GM21576 (cell line): Measurements from ENCODE around the gene LDLRAD4.

Experiments used
- ATAC-seq: cut with Tn5 transposase; IDR thresholded peaks from one replicate; pipeline ENCODE4 v1.9.1; 2021; ENCODE audit warnings: mild to moderate bottlenecking, moderate library complexity; ENCODE audit not compliant: unreplicated experiment

LDLRAD4 gene

GRCh38 chr18:13399511-13399910 is 181.0 kb downstream of the LDLRAD4 start:
- no peak for ATAC-seq

DNA sequence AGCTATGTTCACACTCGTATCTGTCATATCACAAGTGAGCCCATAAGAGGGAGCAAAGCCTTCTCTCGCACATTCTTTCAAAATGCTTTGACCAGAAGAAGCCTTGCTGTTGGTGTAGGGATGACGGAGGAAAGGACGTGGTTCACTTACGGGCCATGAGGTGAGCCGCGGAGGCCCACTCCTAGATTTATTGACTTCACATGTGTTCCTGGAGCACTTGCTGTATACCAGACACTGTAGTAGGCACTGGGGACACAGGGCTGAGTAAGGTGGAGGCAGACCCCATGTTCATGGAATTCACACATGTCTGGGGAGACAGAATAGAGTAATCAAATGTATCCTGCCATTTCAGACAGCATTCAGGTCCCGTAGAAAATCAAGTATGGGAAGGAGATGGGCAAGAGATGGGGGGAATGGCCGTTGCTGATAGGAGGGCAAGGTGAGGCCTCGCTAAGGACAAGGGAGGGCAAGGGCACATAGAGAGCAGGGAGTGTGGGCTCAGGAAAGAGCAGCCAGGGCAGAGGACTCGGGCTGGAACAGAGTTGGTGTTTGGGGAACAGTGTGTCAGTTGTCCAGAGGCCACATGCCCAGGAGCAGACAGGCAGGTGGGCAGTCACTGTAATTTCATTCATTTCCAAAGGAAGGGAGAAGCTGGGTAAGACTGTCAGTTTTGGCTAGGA is 182.2 kb downstream of the LDLRAD4 start:
- ATAC-seq = no peak

DNA sequence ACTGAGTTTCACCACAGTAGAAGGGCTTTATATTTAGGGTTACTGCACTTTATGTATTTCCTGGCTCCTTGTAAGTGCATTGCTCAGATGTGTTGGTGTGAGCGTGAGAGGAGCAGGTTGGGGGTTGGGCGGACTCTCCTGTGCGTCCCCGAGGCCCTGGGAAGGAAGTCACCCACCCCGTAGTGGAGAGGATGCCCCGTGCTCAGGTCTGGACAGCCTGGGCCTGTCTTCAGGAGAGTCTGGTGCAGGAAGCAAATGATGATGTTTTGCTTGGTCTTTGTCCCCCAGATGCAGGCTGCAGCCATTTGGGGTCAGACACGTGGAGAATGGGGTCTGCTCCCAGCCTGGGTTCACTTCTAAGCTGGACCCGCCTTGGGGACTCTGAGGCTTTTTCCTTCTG is 182.8 kb downstream of the LDLRAD4 start:
- no peak for ATAC-seq

- no peak for ATAC-seq
Observed at GRCh38 chr18:13401826-13402225, 183.3 kb downstream of the LDLRAD4 start.

- no peak for ATAC-seq
Observed at GRCh38 chr18:13403786-13404549, 185.4 kb downstream of the LDLRAD4 start.

DNA sequence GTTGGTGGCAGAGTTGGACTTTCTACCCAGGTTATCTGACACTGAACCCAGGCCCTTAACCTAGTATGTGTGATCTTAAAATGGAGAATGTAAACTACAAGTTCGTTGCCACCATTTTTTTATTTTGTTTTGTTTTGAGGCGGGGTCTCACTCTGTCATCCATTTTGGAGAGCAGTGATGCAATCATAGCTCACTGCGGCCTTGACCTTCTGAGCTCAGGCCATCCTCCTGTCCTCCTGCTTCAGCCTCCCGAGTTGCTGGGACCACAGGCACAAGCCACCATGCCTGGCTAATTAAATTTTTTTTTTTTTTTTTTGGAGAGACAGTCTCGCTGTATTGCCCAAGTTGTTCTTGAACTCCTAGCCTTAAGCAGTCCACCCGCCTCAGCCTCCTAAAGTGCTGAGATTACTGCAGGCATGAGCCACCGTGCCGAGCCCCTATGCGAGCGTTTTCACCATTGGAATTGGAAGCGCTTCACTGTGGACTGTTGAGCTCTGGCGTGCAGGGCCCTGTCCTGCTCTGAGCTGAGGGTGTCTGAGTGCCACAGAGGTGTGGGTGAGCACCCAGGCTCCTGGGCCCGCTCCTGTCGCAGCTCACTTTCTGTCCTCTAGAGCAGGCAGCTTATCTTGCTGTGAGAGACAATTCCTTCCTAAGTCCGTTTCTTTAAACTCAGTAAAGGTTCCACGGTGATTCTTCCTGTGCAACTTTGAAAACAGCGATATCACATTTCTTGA is 186.9 kb downstream of the LDLRAD4 start:
- ATAC-seq = no peak

DNA sequence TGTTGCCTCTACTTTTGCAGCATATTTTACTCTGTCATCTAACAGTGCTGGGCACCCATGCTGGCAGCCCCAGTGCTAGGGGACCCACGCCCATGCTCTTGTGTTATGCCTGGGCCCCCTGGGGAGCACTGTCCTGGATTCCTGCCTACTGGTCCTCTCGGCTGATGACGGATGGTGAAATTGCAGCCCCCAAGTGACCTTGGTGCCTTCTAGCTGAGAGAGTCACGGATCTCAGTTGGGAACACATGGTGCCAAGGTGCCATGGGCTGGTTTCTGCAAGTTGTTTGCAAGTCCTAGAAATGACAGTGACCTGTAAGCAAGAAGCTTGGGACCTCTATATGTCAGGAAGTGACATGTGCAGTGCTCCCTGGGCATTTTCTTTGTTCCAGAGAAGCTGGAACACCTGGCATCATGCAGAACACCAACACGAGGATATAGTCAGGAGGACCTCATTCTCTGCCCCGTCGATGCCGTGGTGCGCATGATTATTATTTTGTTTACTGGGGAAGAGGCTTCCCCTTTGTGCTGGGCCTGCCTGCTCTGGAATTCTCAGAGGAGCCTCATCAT is 187.6 kb downstream of the LDLRAD4 start:
- ATAC-seq = no peak

DNA sequence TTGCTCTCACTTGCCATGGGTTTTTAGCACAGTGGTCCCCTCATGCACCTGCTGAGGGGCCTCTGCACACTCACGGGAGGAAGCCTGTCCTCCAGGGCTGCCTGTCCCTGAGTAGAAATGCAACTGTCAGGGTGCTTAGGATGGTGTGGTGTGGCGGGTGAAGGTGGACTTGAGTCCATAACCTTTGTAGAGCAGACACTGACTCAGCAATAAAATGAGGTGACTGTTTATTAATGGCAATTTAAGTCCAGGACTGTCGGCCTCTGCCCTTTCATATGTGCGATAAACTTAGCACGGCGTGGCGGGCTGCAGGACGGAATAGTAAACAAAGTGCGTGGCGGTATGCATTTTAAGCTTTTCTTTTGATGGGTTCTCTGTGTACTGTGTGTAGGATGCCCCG is 188.2 kb downstream of the LDLRAD4 start:
- ATAC-seq = no peak

DNA sequence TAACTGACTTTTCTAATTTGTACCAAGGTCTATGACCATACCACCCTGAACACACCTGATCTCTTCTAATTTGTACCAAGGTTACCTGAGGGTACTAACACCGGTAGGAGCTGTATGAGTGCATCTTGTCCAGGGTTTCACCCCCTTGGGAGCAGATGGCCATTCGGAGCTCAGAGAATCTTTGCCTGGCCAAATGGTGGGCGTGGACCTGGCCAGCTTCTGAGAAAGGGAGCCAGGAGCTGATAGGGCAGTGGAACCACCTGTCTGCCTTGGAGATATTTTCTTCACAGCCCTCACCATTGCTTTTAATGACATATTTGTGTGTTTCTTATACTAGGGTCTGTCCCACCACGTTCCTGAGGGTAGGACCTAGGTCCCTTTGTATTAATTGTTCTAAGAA is 188.9 kb downstream of the LDLRAD4 start:
- ATAC-seq = no peak

GRCh38 chr18:13409026-13409425 is 190.5 kb downstream of the LDLRAD4 start:
- ATAC-seq = no peak

- ATAC-seq = no peak
Observed at GRCh38 chr18:13409997-13410396, 191.4 kb downstream of the LDLRAD4 start.

GRCh38 chr18:13410471-13410870 is 191.9 kb downstream of the LDLRAD4 start:
- ATAC-seq = no peak

DNA sequence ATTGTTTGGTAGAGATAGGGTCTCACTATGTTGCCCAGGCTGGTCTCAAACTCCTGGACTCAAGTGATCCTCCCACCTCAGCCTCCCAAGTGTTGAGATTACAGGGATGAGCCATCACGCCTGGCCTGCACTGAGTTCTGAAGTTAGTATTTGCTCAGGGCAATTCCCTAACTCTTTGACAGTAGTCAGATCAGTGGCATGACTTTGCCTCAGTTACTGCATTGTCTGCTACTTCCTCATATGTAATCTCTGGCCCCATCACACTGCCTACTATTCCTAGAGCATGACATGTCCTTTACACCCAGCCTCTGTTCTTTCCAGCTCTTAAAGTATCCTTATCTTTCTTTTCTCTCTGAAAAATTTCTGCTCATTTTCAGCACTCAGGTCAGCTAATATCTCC is 193.5 kb downstream of the LDLRAD4 start:
- no peak for ATAC-seq

- ATAC-seq = no peak
Observed at GRCh38 chr18:13412901-13413300, 194.3 kb downstream of the LDLRAD4 start.

GRCh38 chr18:13414102-13414501 is 195.5 kb downstream of the LDLRAD4 start:
- no peak for ATAC-seq

DNA sequence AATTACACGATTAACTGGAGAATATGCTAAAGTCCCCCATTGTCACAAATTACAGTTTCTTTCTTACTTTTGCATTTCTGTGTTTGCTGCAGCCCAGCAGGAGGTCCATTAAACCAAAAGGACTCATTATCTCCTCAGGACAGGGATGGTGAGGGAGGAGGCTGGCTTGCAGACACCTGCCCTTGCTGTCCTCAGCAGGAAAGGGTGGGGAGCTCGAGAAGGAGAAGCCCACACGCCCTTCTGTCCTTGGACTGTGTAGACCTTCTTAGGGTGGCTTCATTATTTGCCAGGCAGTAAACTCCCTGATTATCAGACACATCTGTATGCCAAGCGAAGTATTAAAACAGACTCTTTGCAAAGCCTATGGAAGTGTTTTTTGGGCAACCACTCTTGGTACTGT is 196.0 kb downstream of the LDLRAD4 start:
- no peak for ATAC-seq

GRCh38 chr18:13415736-13416135 is 197.2 kb downstream of the LDLRAD4 start:
- no peak for ATAC-seq

GRCh38 chr18:13416208-13416607 is 197.6 kb downstream of the LDLRAD4 start:
- no peak for ATAC-seq

GRCh38 chr18:13416848-13417247 is 198.3 kb downstream of the LDLRAD4 start:
- ATAC-seq = no peak

DNA sequence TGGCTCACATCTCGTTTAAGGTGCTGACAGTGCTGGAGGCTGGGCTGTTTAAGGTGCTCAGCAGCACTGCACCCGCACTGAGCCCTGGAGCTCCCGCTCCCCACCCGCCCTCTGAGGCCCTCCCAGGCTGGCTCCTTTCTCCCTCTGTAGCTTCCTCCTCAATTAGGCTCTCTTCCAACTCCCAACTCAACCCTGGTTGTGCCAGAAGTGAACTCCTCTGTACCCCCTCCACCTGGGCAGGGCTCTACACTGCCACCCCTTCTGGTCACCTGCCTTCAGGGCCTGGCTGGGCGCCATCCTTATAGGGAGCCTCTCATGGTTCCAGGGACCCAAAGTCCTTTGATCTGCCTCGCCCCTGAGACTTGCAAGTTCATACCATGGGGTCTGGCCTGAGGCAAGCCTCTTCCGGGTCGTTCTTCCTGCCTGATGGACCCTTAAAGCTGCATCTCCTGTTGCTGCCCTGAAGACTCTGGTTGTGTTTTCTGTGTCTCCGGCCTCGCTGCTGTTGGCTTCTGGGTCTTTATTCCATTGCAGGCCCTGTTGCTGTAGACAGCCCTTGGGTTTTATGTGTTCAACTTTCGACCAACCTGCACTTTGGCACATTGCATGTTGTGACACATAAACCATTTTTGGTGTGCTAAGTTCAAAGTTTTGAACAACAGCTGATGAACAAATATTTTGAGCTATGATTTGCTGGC is 199.6 kb downstream of the LDLRAD4 start:
- no peak for ATAC-seq
